ENCODE results near the gene ANAPC5. TPM values are rescaled to one million over a fixed set of nuclear protein-coding genes. Genes with fewer than 3 reads are reported as not detected.

The ANAPC5 gene
- total RNA-seq, 3 donors from 2014 or later = 109 to 169 (median 147) TPM

DNA sequence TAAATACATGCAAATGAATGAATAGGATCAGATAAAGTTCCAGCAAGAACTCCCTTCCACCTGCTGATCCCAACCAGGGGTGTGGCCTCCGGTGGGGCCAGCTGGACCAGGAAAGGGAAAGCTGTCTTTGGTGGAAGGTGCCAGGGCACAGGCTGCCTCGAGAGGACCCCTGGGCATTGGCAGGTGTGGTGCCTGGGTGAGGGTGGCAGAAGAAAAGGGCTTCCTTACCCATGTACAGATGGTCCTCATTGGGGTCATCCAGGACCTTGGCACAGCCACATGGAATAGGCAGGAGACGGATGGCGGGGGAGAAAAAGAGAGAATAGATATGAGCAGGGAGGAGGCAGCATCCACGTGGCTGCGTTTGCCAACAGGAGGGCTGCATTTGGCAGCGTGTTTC, 92.1 kb downstream of the ANAPC5 start:
- H3K27me3 ChIP-seq = no peaks in the 10 kb centered on the region
- H3K4me3 ChIP-seq = no peak overlapping the region
- H3K4me1 ChIP-seq = no peaks in the 10 kb centered on the region
- intact Hi-C loops (cut with DNase I; ENCODE audit: low total_unique reads) = loop anchor here (5.0 kb wide), 1 partner anchor 858 kb away; no protein-coding TSS in a partner anchor
- no peaks in the 10 kb centered on the region for H3K36me3 ChIP-seq
- TF ChIP-seq, protein P1, sequence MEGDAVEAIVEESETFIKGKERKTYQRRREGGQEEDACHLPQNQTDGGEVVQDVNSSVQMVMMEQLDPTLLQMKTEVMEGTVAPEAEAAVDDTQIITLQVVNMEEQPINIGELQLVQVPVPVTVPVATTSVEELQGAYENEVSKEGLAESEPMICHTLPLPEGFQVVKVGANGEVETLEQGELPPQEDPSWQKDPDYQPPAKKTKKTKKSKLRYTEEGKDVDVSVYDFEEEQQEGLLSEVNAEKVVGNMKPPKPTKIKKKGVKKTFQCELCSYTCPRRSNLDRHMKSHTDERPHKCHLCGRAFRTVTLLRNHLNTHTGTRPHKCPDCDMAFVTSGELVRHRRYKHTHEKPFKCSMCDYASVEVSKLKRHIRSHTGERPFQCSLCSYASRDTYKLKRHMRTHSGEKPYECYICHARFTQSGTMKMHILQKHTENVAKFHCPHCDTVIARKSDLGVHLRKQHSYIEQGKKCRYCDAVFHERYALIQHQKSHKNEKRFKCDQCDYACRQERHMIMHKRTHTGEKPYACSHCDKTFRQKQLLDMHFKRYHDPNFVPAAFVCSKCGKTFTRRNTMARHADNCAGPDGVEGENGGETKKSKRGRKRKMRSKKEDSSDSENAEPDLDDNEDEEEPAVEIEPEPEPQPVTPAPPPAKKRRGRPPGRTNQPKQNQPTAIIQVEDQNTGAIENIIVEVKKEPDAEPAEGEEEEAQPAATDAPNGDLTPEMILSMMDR (IDR thresholded peaks at IDR 0.05) = no peak
- TF ChIP-seq POLR2AphosphoS5 (IDR thresholded peaks at IDR 0.05) (no peak), POLR2A (IDR thresholded peaks at IDR 0.05) (no peak)
- no peak overlapping the region for H3K27ac ChIP-seq
- H3K9me3 ChIP-seq = no peaks in the 10 kb centered on the region
- DNase-seq (ENCODE audit: low spot score in 2 of 2) = no peak

DNA sequence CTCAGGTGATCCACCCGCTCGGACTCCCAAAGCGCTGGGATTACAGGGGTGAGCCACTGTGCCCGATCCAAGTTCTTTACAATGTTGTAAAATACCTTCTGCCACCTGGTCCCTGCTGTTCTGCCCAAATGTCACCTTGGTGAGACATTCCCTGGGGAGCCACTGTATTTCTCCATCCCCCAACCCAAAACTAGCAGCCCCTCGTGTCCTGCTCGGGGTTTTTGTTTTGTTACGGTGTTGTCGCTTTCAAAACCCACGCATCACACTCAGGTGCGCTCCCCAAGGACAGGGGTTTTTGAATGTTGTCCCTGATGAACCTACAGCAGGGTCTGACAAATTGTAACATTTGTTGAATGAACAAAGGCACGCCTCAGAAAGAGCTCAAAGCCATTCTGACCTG, 93.1 kb downstream of the ANAPC5 start:
- Histone ChIP-seq H3K9me3 (no peaks in the 10 kb centered on the region), H3K27ac (no peak overlapping the region), H3K4me1 (no peaks in the 10 kb centered on the region), H3K4me3 (no peak overlapping the region), H3K27me3 (no peaks in the 10 kb centered on the region), H3K36me3 (no peaks in the 10 kb centered on the region)
- no peak for DNase-seq (ENCODE audit: low spot score in 2 of 2)
- intact Hi-C loops (cut with DNase I; ENCODE audit: low total_unique reads) = no loop called here
- no peak for TF ChIP-seq POLR2AphosphoS5 (IDR thresholded peaks at IDR 0.05)
- TF ChIP-seq, protein P1 (IDR thresholded peaks at IDR 0.05) = no peak
- TF ChIP-seq POLR2A (IDR thresholded peaks at IDR 0.05) = no peak

Other genes starting within 250 kb of the ANAPC5 start
- gene P2RX7, start 219.5 kb downstream of the ANAPC5 start, total RNA-seq = 1 to 10 TPM; 3.8 to 8.5 (median 3.9) TPM
- gene P2RX4, start 142.3 kb downstream of the ANAPC5 start, total RNA-seq = 100 to 1,000 TPM in 1 of 3 donors, 10 to 100 TPM in 2; 62.9 to 114 (median 86.9) TPM
- 10 to 100 TPM; 27.4 to 32.0 (median 29.2) TPM for gene CAMKK2, start 55.7 kb downstream of the ANAPC5 start, total RNA-seq
- 10 to 100 TPM; 32.4 to 47.3 (median 45.1) TPM for gene RNF34, start 47.7 kb upstream of the ANAPC5 start, total RNA-seq
- gene KDM2B, start 228.6 kb upstream of the ANAPC5 start, total RNA-seq = 10 to 100 TPM; 12.3 to 26.8 (median 16.7) TPM